DMS 273 (cell line): ENCODE data around the gene MBIP.
A peak's percentile ranks its signal among the peaks of the same experiment; 100 is the strongest.

Experiments
- DNase-seq: peaks from one replicate; lab custom pipeline; 2025; ENCODE audit not compliant: unreplicated experiment; lab: John Stamatoyannopoulos, UW

MBIP gene

GRCh38 chr14:36268121-36268520 lies 52.3 kb downstream of the MBIP start:
- DNase-seq, result no peak

- no peak for DNase-seq
Measured at GRCh38 chr14:36264595-36264994, 55.8 kb downstream of the MBIP start.

GRCh38 chr14:36264107-36264506 lies 56.3 kb downstream of the MBIP start:
- no peak for DNase-seq

GRCh38 chr14:36260970-36261640 lies 59.3 kb downstream of the MBIP start:
- no peak for DNase-seq

- no peak for DNase-seq
Measured at GRCh38 chr14:36258241-36258640, 62.2 kb downstream of the MBIP start.

GRCh38 chr14:36256126-36256801 lies 64.2 kb downstream of the MBIP start:
- DNase-seq, result no peak

- DNase-seq, result peak; percentile 8
Measured at GRCh38 chr14:36254020-36254624, 66.3 kb downstream of the MBIP start.
